ENCODE measurements around the gene SPPL2A.

DNA sequence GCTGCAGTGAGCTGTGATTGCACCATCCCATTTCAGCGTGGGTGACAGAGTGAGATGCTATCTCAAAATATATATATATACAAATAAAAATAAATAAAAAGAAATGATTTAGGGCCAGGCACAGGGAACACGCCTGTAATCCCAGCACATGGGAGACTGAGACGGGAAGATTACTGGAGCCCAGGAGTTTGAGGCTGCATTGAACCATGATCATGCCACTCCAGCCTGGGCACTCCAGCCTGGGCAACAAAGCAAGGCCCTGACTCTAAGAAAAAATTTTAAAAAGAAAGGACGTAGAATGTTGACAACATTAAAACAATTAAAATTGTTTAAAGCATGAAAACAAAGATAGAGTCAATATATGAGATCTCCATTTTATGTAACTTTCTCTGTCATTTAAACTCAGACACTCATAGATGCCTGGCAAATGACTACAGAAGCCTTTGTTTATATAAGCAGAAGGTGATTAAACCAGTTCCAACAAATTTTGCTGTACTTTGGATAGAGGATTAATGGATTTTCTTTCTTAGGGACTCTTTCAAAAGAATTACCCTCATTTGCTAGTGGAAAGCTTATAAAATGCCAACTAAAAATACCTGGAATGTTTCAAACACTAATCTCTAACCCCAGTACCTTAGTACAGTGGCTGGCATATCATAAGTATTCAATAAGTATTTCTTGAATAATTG, 68.3 kb downstream of the SPPL2A start:
- TF ChIP-seq, protein P1, sequence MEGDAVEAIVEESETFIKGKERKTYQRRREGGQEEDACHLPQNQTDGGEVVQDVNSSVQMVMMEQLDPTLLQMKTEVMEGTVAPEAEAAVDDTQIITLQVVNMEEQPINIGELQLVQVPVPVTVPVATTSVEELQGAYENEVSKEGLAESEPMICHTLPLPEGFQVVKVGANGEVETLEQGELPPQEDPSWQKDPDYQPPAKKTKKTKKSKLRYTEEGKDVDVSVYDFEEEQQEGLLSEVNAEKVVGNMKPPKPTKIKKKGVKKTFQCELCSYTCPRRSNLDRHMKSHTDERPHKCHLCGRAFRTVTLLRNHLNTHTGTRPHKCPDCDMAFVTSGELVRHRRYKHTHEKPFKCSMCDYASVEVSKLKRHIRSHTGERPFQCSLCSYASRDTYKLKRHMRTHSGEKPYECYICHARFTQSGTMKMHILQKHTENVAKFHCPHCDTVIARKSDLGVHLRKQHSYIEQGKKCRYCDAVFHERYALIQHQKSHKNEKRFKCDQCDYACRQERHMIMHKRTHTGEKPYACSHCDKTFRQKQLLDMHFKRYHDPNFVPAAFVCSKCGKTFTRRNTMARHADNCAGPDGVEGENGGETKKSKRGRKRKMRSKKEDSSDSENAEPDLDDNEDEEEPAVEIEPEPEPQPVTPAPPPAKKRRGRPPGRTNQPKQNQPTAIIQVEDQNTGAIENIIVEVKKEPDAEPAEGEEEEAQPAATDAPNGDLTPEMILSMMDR (IDR thresholded peaks at IDR 0.05) = no peak
- TF ChIP-seq POLR2A (IDR thresholded peaks at IDR 0.05) = no peak

Data from Peyer's patch (tissue), 4 donors.